Measurements from ENCODE around the gene MAGI2. TPM values are rescaled to one million over a fixed set of nuclear protein-coding genes. Genes with fewer than 3 reads are reported as not detected.

Gene MAGI2
- total RNA-seq, 1 experiment from 2014 or later, result 14.3 TPM

DNA sequence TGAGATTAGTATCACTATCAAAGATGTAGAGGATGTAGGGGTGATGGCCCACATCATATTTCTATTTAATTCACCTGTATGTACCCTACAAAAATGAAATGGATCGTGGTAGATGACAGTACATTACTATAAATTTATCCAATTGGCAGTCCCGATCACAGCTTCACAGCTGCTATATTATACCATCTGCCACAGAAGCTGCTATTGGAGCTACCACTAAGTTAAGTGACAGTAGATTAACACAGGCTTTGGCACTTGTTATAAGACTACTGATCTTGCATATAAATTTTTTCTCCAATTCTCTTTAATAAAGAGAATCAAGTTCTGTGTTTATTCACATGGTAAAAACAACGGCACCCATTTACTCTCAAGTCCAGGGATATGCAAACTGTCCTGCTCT is 24.9 kb upstream of the MAGI2 start:
- Histone ChIP-seq H3K4ac (ENCODE audit: low read depth, low read length) (no peak overlapping the region), H2AFZ (ENCODE audit: low read length) (no peak overlapping the region), H4K20me1 (ENCODE audit: control insufficient read depth, insufficient read depth, insufficient read length) (no peaks in the 10 kb centered on the region), H2AK5ac (ENCODE audit: insufficient read length, low read length) (no peak overlapping the region), H3K18ac (ENCODE audit: insufficient read length, low read depth, low read length) (no peak overlapping the region), H2BK15ac (ENCODE audit: low read depth, low read length) (no peak overlapping the region), H4K8ac (replicated peaks; ENCODE audit: insufficient read length, low read depth, low read length) (no peak overlapping the region), H3K79me2 (ENCODE audit: insufficient read depth, low read length) (no peaks in the 10 kb centered on the region), H3T11ph (ENCODE audit: low read length) (no peak overlapping the region), H3K56ac (ENCODE audit: insufficient read length, low read depth, low read length) (no peak overlapping the region), H3K79me1 (ENCODE audit: insufficient read depth, low read depth, low read length, poor library complexity, severe bottlenecking) (no peaks in the 10 kb centered on the region), H2BK12ac (ENCODE audit: insufficient read length, low read depth, low read length) (no peak overlapping the region), H3K4me2 (ENCODE audit: insufficient read depth, insufficient read length, low read length) (no peak overlapping the region), H3K23ac (ENCODE audit: insufficient read length, low read depth, low read length) (no peak overlapping the region), H3K4me1 (ENCODE audit: insufficient read depth, low read length) (no peaks in the 10 kb centered on the region), H3K27me3 (ENCODE audit: insufficient read depth, low read length) (no peaks in the 10 kb centered on the region), H2BK20ac (ENCODE audit: low read depth, low read length, poor library complexity, severe bottlenecking) (no peak overlapping the region), H3K23me2 (ENCODE audit: insufficient read length, low read depth, low read length, poor library complexity, severe bottlenecking) (no peaks in the 10 kb centered on the region), H3K9me3 (ENCODE audit: control insufficient read depth, low read depth, low read length) (no peaks in the 10 kb centered on the region), H4K91ac (ENCODE audit: insufficient read length, low read depth, low read length) (no peak overlapping the region), H3K27ac (ENCODE audit: insufficient read length, low read depth, low read length) (no peak overlapping the region), H3K9ac (ENCODE audit: extremely low read depth, insufficient read length, low read length) (no peak overlapping the region), H4K5ac (ENCODE audit: insufficient read length, low read depth, low read length) (no peak overlapping the region), H2BK5ac (ENCODE audit: insufficient read length, low read length) (no peak overlapping the region), H3K14ac (ENCODE audit: insufficient read depth, low read length) (no peak overlapping the region), H2BK120ac (ENCODE audit: low read depth, low read length, poor library complexity, severe bottlenecking) (no peak overlapping the region)
- no peak for DNase-seq
- Mint-ChIP-seq H3K36me3 (ENCODE audit: insufficient read depth in 1 of 3, low read depth in 3 of 3) (no peaks in the 10 kb centered on the region), H3K4me1 (no peaks in the 10 kb centered on the region), H3K4me3 (no peak overlapping the region), H3K27me3 (ENCODE audit: low read depth) (no peaks in the 10 kb centered on the region), H3K27ac (no peak overlapping the region), H3K9me3 (no peaks in the 10 kb centered on the region)
- TF ChIP-seq, protein P1, sequence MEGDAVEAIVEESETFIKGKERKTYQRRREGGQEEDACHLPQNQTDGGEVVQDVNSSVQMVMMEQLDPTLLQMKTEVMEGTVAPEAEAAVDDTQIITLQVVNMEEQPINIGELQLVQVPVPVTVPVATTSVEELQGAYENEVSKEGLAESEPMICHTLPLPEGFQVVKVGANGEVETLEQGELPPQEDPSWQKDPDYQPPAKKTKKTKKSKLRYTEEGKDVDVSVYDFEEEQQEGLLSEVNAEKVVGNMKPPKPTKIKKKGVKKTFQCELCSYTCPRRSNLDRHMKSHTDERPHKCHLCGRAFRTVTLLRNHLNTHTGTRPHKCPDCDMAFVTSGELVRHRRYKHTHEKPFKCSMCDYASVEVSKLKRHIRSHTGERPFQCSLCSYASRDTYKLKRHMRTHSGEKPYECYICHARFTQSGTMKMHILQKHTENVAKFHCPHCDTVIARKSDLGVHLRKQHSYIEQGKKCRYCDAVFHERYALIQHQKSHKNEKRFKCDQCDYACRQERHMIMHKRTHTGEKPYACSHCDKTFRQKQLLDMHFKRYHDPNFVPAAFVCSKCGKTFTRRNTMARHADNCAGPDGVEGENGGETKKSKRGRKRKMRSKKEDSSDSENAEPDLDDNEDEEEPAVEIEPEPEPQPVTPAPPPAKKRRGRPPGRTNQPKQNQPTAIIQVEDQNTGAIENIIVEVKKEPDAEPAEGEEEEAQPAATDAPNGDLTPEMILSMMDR (conservative IDR thresholded peaks at IDR 0.05), result no peak
- no CpG with 5 or more reads among the region's 3 CpGs for WGBS (ENCODE audit: extremely low coverage, insufficient read length, low lambda C conversion rate)
